Measurements from ENCODE around the gene IL27RA.

IL27RA gene

DNA sequence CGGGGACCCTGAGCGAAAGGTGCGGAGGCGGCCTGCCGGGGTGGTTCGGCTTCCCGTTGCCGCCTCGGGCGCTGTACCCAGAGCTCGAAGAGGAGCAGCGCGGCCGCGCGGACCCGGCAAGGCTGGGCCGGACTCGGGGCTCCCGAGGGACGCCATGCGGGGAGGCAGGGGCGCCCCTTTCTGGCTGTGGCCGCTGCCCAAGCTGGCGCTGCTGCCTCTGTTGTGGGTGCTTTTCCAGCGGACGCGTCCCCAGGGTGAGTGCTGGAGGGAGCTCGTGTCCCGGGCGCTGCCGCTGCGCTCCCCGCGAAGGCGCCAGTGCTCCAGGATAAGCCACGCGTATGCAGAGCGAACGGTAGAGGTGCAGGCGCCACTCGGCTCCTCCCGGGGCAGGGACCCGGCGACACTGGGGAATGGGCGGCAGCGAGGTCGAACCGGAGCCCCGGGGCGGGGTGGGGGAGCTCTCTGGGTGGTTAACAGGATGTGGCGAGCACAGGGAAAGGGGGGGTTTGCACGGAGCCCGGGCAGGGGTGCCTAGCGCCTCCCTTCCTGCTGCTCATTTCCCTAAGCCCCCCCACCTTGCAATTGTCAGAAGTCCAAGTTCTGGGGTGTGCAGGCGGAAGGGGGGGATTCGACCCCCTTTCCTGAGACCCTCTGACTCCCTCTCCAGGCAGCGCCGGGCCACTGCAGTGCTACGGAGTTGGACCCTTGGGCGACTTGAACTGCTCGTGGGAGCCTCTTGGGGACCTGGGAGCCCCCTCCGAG lies at the start of gene IL27RA:
Gene IL27RA (plus strand): TSS at position 44 of the 762 bp plus-strand sequence. CDS start 111 bp downstream, at position 155.
- DNase-seq: peak; percentile 63

DNA sequence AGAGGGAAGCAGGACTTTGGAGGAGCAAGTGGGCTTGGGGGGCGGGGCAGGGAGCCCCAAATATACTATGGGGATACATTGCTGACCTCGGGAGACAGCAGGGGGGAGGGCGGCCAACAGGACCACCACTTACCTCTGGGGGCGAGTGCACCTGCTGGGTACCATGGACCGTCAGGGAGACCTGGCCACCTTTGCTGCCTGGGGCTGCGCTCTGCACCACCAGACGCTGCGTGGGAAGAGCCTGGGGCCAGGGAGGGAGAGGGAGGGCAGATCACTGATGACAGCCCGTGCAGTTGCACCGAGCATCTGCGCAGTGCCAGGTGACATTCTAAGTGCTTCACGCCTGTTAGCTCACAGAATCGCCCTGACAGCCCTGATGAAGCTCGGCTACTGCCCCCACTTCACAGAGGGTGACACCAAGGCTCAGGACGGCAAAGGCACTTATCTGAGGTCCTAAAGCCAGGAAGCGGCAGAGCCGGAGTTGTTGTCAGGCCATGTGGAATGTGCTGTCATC lies 49.5 kb upstream of the IL27RA start:
- DNase-seq: no peak

DNA sequence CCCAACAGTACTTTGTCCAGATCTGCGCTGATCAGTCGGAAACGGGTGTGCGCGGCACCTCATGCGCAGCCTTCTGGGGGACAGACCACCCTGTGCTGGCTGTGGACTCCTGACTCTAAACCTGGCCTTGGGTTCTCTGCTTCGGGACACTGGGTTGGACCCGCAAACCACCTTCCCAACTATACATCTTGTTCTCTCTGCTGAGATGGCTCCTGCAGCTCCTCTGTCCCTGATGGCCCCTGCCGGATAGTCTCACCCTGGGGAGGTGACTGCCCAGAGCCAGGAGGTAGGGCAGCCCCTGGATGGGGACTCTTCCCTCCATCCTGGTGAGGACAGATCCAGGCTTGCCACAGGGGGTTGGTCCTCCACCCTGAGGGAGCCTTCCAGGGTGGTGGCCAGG lies 48.8 kb upstream of the IL27RA start:
- no peak for DNase-seq

DNA sequence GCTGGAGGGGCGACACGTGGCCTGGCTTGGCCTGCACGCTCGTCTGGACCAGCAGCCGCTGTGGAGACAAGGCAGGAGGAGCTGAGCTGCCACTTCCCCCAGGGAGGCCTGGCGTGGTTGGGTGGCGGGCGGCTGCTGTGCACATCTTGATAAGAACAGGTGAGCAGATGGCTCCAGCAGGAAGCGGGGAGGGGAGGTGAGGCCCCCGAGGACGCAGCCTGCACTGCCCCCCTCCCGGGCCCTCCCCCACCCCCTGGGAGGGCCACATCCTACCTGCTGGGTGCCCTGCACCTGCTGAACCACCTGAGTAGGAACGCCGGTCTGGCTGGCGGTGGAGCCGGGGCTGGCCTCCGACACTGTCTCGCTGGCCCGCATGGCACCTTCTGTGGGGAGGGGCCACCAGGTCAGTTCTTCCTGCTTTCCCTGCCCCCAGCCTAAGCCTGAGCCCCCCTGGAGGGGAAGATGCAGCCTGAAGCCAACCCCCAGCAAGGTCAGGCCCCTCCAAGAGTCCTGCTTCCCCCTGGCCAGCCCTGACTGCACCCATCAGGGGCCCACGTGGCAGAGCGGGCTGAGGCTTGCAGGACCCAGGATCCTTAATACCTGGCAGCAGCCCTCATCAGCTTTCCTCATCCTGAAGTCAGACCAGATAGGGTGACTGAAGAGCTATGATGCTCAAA lies 48.2 kb upstream of the IL27RA start:
- no peak for DNase-seq

DNA sequence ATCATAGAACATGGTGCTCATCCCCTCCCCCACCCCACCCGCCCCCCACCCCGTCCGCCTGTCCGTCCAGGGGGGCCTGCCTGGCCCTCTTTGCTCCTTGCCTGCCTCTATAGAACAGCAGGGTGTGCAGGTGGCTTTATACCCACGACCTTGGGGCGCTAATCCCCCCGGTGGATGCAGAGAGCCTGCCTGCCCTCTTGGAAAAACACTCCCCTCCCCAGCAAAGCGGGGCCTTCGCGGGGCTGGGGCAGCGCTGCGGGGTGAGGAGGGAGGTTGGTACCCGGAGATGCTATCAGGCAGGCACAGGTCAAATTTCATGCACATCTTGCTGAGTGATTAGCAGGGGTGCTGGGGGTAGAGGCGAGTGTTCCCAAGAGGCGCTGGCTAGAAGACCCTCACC lies 47.4 kb upstream of the IL27RA start:
- no peak for DNase-seq

DNA sequence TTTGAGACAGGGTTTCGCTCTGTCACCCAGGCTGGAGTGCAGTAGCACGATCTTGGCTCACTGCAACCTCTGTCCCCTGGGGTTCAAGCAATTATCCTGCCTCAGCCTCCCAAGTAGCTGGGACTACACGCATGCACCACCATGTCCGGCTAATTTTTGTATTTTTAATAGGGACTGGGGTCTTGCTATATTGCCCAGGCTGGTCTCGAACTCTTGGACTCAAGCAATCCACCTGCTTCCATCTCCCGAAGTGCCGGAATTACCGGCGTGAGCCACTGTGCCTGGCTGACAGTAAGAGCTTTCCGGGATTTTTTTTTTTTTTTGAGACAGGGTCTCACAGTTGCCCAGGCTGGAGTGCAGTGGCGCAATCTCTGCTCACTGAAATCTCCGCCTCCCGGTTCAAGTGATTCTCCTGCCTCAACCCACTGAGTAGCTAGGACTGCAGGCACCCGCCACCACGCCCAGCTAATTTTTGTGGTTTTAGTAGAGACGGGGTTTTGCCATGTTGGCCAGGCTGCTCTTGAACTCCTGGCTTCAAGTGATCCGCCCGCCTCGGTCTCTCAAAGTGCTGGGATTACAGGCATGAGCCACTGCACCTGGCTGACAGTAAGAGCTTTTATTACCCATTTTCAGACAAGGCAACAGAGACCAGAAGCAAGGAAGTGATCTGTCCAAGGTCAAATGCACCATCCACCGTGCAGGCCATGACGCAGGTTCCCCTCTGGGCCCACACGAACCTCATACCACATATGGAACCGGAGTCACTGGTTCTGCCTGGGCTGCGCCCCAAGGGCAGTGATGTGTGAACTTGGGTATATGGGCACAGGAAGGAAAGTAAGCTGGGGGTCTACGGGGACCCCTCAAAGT lies 46.5 kb upstream of the IL27RA start:
- no peak for DNase-seq

DNA sequence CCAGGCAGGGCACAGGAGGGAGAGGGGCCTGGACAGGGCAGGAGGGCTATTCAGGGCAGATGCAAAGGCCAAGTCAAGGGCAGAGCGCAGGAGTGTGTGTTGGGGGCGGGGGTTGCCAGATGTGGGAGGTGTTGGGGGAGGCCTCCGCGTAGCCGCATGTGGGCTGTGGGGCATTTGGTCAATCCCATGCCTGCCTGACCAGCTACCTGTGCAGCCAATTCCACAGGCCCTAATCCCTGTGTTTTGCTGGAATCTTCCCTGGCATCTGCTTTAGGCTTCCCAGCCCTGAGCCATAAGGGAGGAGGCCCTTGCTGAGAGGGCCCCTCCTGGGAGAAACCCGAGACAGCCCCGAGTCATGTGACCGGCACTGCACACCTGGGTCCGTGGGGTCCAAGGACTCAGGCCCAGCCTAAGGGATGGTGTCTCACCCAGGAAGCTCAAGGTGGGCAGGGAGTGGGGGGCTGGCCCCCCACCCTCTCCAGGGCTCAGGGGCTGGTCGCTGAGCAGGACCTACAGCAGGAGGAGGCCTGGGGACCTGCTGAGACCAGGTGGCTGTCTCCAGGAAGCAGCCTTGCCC lies 45.7 kb upstream of the IL27RA start:
- no peak for DNase-seq

DNA sequence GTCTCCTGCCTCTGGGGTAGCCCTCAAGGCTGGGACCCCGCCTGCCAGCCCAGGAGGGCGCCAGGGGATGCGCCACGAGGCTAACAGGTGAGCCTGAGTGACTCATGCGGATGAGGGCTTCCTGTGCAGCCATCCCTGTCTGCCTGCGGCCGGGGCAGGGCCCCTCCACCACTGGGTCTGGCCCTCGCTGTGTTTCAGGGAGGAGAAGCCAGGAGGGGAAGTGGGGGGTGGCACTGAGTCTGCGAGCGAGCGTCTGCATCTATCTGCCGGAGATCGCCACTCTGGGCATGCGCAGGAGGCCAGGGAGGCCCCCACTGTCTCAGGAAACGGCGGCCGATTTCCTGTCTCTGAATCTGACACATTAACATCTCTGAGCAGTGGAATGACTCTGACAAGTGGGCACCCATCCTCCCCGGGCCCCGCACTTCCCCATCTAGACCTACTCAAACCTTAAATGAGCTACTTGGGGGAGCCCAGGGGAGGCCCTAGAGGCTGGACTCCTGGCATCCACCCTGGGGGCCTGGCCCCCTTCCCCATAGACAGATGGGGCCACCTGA lies 45.1 kb upstream of the IL27RA start:
- peak; percentile 88 for DNase-seq

GRCh38 chr19:13987101-13987890 lies 44.3 kb upstream of the IL27RA start:
- DNase-seq: no peak

- DNase-seq: no peak
Observed at GRCh38 chr19:13989487-13989886, 42.1 kb upstream of the IL27RA start.

DNA sequence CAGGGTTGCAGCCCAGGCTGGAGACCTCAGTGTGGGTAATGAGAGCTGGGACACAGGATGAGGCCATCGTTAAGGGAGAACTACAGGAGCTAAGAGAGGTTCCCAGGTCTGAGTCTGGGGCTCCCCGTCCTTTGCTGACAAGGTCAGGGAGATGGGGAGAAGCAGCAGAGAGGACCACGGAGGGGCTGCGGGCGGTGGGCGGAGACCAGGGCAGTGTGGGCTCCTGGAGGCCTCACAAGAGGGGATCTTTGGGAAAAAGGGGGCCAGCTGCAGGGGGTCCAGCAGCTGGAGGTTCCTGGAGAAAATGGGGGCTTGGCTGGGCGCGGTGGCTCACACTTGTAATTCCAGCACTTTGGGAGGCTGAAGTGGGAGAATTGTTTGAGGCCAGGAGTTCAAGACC lies 41.5 kb upstream of the IL27RA start:
- DNase-seq: no peak

DNA sequence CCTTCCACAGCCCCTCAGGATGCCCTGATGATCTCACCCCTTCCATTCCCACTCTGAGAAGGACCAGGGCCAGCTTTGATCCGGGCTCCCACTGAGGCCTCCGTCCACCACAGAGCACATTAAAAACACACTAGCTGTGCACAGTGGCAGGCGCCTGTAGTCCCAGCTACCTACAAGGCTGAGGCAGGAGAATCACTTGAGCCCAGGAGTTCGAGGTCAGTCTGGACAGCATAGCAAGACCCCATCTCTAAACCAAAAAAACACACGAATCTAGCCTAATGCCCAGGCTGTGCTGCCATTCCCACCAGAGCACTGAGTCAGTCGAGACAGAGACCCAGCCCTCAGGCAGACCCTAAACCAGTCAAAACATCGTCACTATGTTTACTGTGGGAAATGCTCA lies 39.5 kb upstream of the IL27RA start:
- DNase-seq: no peak

DNA sequence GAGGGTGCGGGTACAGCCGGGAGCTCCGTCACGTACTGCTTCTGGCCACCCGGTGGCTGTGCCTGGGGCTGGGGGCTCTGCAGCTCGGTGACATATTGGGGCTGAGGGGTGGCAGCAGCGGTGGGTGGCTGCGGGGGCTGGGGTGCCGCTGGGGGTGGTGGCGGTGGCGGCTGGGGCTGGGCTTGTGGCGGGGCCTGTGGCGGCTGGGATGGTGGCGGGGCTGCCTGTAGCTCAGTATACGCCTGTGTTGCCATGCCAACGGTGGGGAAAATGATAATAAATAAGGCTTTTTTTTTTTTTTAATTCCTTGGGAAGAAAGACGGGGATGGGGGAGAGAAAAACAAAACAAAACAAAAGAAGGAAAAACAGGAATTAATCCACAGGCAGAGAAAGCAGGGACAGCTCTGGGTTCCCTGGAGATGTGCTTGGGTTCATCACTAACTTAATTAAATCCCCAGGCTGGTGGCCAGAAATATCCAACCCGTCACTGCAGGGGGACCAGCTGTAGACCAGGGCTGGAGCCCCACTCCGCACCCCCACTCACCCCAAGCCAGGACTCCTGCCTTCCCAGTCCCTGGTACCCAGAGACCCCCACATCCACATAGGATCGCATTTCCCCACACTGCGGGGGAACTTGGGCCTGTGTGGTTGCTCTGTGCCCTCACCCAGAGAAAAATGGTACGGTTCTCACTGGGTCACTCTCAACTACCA lies 37.8 kb upstream of the IL27RA start:
- no peak for DNase-seq

GRCh38 chr19:13995017-13995728 lies 36.4 kb upstream of the IL27RA start:
- DNase-seq: peak; percentile 42

DNA sequence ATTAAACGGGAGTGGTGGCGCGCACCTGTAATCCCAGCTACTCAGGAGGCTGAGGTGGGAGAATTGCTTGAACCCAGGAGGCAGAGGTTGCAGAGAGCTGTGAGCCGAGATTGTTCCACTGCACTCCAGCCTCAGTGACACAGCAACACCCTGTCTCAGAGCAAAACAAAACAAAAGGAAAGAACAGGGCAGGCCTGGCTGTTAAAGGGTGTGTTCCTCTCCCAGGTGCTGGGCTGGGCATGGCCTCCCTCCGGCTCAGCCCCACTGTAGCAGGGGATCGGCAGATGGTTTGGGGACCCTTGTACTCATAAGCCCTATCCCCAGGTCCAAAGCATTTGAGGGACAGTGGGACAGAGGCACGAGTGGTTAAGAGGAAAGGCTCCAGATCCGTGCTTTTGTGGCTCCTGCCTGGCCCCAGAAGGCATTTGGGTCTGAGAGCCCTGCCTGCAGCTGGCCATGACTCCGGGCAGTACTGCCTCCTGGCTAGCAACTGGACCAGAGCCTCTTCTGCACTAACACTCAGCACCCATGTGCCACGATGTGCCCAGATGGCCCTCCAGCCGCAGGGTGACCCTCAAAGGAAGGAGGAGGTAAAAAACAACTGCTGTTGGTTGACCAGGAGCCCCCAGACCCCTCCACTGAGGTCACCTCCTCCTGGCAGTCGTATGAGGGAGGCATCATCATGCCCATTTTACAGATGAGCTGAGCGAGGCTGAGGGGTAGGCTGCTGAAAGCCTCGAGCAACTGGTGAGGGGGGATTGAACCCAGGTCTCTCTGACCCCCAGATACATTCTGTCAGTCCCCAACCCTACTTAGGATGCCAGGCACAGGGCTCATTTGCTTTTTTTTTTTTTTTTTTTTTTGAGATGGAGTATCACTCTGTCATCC lies 35.4 kb upstream of the IL27RA start:
- no peak for DNase-seq

DNA sequence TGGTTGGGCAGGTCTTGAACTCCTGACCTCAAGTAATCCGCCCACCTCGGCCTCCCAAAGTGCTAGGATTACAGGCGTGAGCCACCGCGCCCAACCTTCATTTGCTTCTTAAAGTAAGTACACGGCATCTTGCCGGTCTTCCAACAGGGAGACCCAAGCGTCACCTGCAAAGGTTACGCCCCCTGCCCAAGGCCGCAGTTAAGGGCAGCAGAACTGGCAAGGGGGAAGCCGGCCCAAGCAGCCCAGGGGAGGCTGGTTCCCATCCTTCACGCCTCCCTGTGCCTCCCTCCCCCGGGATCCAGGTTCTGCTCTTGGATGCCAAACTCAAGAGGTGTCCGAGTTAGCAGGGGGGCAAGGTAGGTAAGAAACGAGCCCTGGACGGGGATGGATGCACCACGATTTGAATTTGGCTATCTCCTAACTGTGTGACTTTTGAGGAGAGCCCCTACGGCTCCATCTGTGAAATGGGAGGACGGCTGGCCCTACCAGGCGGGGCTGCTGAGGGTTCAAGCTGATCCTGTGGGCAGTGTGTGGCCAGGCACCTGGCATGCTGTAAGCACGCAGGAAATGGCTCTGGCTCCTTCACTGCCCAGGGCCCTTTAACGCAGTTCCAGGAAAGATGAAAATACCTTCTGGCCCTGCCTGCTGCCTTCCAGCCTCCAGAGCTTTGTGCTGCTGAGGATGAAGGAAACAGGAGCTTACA lies 34.5 kb upstream of the IL27RA start:
- no peak for DNase-seq

- no peak for DNase-seq
Observed at GRCh38 chr19:13997631-13997962, 34.0 kb upstream of the IL27RA start.

- no peak for DNase-seq
Observed at GRCh38 chr19:13998426-13998825, 33.1 kb upstream of the IL27RA start.

- DNase-seq: no peak
Observed at GRCh38 chr19:13999085-13999484, 32.5 kb upstream of the IL27RA start.

All from EL (cell line).